BLaER1 (cell line): ENCODE data around the gene PCNX1.

Source experiments
- H3K27ac ChIP-seq: shearing (Covaris generic); formaldehyde crosslinking; 2 replicates; pipeline ENCODE4 v1.8.1; 2022
- H3K27me3 ChIP-seq: shearing (Covaris generic); formaldehyde crosslinking; 2 replicates; pipeline ENCODE4 v1.8.1; 2022
- H3K36me3 ChIP-seq: shearing (Covaris generic); formaldehyde crosslinking; 2 replicates; pipeline ENCODE4 v1.8.1; 2022
- H3K4me1 ChIP-seq: shearing (Covaris generic); formaldehyde crosslinking; 2 replicates; pipeline ENCODE4 v1.8.1; 2022
- H3K4me2 ChIP-seq: shearing (Covaris generic); formaldehyde crosslinking; 2 replicates; pipeline ENCODE4 v1.8.1; 2022
- H3K4me3 ChIP-seq: shearing (Covaris generic); formaldehyde crosslinking; 2 replicates; pipeline ENCODE4 v1.8.1; 2022
- H3K9ac ChIP-seq: shearing (Covaris generic); formaldehyde crosslinking; 2 replicates; pipeline ENCODE4 v1.8.1; 2022
- H3K9me3 ChIP-seq: shearing (Covaris generic); formaldehyde crosslinking; 2 replicates; pipeline ENCODE4 v1.8.1; 2022
- H4K20me1 ChIP-seq: shearing (Covaris generic); formaldehyde crosslinking; 2 replicates; pipeline ENCODE4 v1.8.1; 2022
- Cebpa-rat ChIP-seq: shearing (Covaris generic); IDR thresholded peaks from 2 replicates; pipeline ENCODE4 v1.8.1; 2022

PCNX1 gene

GRCh38 chr14:70881549-70882177, 25.6 kb upstream of the PCNX1 start:
- H3K27ac ChIP-seq: no peak overlapping the region
- H3K36me3 ChIP-seq: no peaks in the 10 kb centered on the region
- H3K4me2 ChIP-seq: no peak overlapping the region
- no peaks in the 10 kb centered on the region for H3K27me3 ChIP-seq
- peaks cover 57% of the 10 kb centered on the region for H3K4me1 ChIP-seq
- no peak overlapping the region for H3K4me3 ChIP-seq
- no peaks in the 10 kb centered on the region; the same call in 1 of the 2 replicates for H3K9me3 ChIP-seq
- no peak for TF ChIP-seq Cebpa-rat
- H4K20me1 ChIP-seq: no peaks in the 10 kb centered on the region
- no peak overlapping the region for H3K9ac ChIP-seq

DNA sequence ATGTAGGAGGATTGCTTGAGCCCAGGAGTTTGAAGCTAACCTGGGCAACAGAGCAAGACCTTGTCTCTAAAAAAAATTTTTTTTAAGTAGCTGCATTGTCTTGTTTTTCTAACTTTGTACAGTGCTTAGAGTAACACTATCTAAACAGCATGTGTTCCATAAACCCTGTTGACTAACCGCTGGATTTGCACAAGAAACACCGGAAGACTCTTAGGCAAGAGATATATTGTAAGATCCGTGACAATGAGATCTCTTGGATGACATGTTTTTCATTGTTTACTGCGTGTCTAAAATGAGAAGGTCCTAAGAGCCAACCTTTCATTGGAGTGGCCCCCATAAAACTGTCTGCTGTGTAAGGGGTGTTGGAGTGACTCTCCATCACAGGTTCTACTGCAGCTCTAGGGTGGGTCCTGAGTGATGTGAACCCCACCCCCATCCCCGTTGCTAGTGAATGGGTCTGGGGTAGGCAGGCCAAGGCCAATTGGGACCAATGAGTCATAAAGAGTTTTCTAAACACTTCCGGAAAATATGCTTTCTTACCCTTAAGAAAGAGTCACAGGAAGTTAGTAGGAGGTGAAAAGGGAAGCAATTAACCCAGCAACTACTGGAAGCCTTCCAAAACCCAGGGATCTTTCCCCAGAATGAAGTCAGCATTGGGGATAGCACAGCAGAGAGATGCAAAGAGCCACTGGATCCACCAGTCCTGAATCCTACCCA, 24.3 kb upstream of the PCNX1 start:
- Histone ChIP-seq H3K27me3 (no peaks in the 10 kb centered on the region), H3K36me3 (no peaks in the 10 kb centered on the region), H3K9ac (no peak overlapping the region), H4K20me1 (no peaks in the 10 kb centered on the region), H3K9me3 (no peaks in the 10 kb centered on the region), H3K27ac (0 out of 2 replicates have a peak overlapping the region, but pooled peaks have one; percentile 10), H3K4me3 (no peak overlapping the region), H3K4me2 (peak overlapping the region; percentile 71), H3K4me1 (peaks cover 70% of the 10 kb centered on the region)
- TF ChIP-seq Cebpa-rat: no peak

DNA sequence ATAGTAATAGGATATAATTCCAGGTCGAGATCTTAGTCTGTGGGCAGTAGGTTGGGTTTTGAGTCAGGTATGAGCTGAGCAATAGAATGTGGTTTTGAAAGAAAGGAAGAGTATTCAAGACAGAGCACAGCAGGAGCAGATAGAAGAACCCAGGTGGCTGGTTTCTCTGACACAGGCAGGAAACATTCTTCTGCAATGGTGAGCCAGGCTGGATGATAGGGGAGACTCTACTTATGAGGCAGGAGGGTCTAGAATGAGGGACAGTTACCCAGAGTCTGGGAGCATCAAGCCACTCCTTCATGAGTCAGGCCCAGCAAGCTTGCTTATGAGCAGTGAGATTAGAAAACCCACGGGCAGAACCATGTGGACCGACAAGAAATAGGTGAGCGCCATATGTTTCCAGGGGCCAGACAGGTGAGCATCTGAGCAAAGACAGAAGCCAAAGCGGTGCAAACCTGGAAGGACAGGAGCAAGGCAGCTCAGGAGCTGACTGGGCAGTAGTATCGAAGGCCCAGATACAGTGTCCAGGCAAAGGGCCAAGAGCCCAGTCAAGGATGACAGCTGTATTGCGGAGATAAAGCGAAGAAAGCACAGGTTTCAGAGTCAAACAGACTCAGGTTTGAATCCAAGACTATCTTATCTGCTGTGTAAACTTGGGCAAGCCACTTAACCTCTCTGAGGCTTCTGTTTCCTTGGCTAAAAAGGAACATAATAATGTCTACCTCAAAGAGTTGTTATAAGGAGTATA, 22.5 kb upstream of the PCNX1 start:
- no peak for TF ChIP-seq Cebpa-rat

DNA sequence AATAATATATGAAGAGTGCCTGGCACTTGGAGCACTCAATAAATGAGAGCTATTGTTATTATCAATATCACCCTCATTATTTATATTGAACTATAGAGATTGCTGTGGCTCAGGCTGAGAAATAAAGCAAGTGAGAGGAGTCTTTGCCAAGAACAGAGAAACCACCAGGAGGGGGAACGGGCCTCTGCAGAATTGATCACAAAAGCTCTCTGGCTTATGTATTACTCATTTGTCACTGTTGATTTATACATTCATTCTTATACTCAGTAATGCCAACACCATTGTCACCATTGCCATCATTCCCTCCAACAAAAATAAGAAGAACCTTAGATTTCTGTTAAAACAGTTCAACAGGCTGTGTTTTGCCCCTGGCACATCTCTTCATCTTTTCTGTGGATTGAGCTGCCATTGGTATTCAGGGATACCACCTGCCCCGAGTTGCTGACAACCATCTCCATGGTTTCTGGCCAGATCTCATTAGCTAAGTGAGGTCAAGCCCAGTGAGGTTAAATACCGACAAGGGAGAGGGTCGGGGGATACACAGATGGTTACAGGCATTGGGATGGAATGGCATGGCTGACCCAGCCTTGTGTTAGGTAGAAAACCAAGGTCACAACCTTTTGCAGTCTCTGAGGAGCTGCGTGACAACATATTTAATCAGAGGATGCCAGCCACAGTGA, 21.8 kb upstream of the PCNX1 start:
- no peaks in the 10 kb centered on the region for H4K20me1 ChIP-seq
- H3K27me3 ChIP-seq: no peaks in the 10 kb centered on the region
- H3K9ac ChIP-seq: no peak overlapping the region
- no peaks in the 10 kb centered on the region for H3K9me3 ChIP-seq
- H3K4me3 ChIP-seq: no peak overlapping the region
- TF ChIP-seq Cebpa-rat: no peak
- peaks cover 75% of the 10 kb centered on the region for H3K4me1 ChIP-seq
- H3K36me3 ChIP-seq: no peaks in the 10 kb centered on the region
- peak overlapping the region; percentile 70 for H3K4me2 ChIP-seq
- H3K27ac ChIP-seq: no peak overlapping the region

More for the DNA sequence above, 22.5 kb upstream of the PCNX1 start:
- H3K9ac ChIP-seq: no peak overlapping the region
- H4K20me1 ChIP-seq: no peaks in the 10 kb centered on the region
- H3K4me2 ChIP-seq: no peak overlapping the region
- H3K4me1 ChIP-seq: peaks cover 72% of the 10 kb centered on the region
- H3K4me3 ChIP-seq: no peak overlapping the region
- H3K36me3 ChIP-seq: no peaks in the 10 kb centered on the region
- H3K9me3 ChIP-seq: no peaks in the 10 kb centered on the region
- no peaks in the 10 kb centered on the region for H3K27me3 ChIP-seq
- no peak overlapping the region for H3K27ac ChIP-seq

GRCh38 chr14:70886421-70887206, 20.6 kb upstream of the PCNX1 start:
- H3K4me1 ChIP-seq: peaks cover 77% of the 10 kb centered on the region
- no peaks in the 10 kb centered on the region for H4K20me1 ChIP-seq
- H3K27ac ChIP-seq: peak overlapping the region; percentile 42
- H3K27me3 ChIP-seq: no peaks in the 10 kb centered on the region
- no peak for TF ChIP-seq Cebpa-rat
- no peaks in the 10 kb centered on the region for H3K9me3 ChIP-seq
- peak overlapping the region; percentile 70 for H3K4me2 ChIP-seq
- peak overlapping the region; percentile 15; the same call in 1 of the 2 replicates for H3K4me3 ChIP-seq
- peak overlapping the region; percentile 40 for H3K9ac ChIP-seq
- H3K36me3 ChIP-seq: no peaks in the 10 kb centered on the region

GRCh38 chr14:70887207-70887681, 20.0 kb upstream of the PCNX1 start:
- Histone ChIP-seq H3K27ac (0 out of 2 replicates have a peak overlapping the region, but pooled peaks have one; percentile 3), H3K9ac (peak overlapping the region; percentile 6; the same call in 1 of the 2 replicates), H3K4me1 (peaks cover 70% of the 10 kb centered on the region), H3K4me2 (peak overlapping the region; percentile 70), H3K27me3 (no peaks in the 10 kb centered on the region), H3K36me3 (no peaks in the 10 kb centered on the region), H4K20me1 (no peaks in the 10 kb centered on the region), H3K9me3 (no peaks in the 10 kb centered on the region), H3K4me3 (no peak overlapping the region)
- no peak for TF ChIP-seq Cebpa-rat

- TF ChIP-seq Cebpa-rat: no peak
- H3K9ac ChIP-seq: peak overlapping the region; percentile 6; the same call in 1 of the 2 replicates
- H3K4me2 ChIP-seq: peak overlapping the region; percentile 70
- H3K36me3 ChIP-seq: no peaks in the 10 kb centered on the region
- H3K27me3 ChIP-seq: no peaks in the 10 kb centered on the region
- peaks cover 64% of the 10 kb centered on the region for H3K4me1 ChIP-seq
- no peaks in the 10 kb centered on the region for H3K9me3 ChIP-seq
- H3K27ac ChIP-seq: 0 out of 2 replicates have a peak overlapping the region, but pooled peaks have one; percentile 3
- no peak overlapping the region for H3K4me3 ChIP-seq
- H4K20me1 ChIP-seq: no peaks in the 10 kb centered on the region
Measured at GRCh38 chr14:70887737-70888499, 19.3 kb upstream of the PCNX1 start.

DNA sequence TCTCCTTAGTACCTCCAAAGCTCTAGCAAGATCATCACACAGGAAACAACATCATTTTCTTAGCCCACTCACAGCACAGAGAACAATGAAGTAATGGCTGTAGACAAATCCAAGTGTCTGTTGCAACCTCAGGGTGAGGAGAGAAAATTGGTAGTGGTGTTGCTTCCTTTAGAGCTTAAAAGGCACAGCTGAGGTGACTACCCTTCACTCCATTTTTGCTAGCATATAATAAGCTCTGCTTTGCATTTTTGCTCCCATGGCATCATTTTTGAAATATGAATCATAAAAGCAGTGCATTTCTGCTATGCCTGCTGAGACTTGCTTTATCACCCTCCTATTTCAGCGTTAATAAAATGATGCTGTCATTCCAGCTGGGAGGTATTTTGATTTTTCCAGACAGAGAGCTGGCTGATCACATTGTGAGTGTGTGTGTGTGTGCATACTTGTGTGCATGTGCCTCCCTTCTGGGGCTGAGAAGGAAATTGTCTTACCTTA, 18.5 kb upstream of the PCNX1 start:
- H3K36me3 ChIP-seq: no peaks in the 10 kb centered on the region
- H3K4me2 ChIP-seq: no peak overlapping the region
- no peaks in the 10 kb centered on the region for H3K9me3 ChIP-seq

More for the DNA sequence above, 18.5 kb upstream of the PCNX1 start:
- H3K4me3 ChIP-seq: no peak overlapping the region
- no peak for TF ChIP-seq Cebpa-rat
- no peaks in the 10 kb centered on the region for H4K20me1 ChIP-seq
- peaks cover 64% of the 10 kb centered on the region for H3K4me1 ChIP-seq
- no peaks in the 10 kb centered on the region for H3K27me3 ChIP-seq
- H3K27ac ChIP-seq: no peak overlapping the region
- no peak overlapping the region for H3K9ac ChIP-seq
